Tibial artery (tissue), 4 donors: ENCODE data around the gene C14orf180.
A peak's percentile ranks its signal among the peaks of the same experiment; 100 is the strongest.
"Not testable (repeated sequence)": the region's sequence is repeated elsewhere in the genome, so short reads cannot be mapped to it uniquely, and the experiment has no call there.

Experiments used
- DNase-seq, 2 donors: peaks; one replicate each; pipeline ENCODE4 v3.0.0-alpha.2; 2019
- H3K27ac ChIP-seq, 2 donors: fragments of 200-600 bp; sonication (generic) in 1 of 2; 1 replicate in 1 of 2; 2 replicates in 1 of 2; pipeline ENCODE4 v1.5.1; 2018 to 2019; ENCODE audit warnings: mild to moderate bottlenecking in 1 of 2
- H3K27me3 ChIP-seq, 2 donors: fragments of 200-600 bp; sonication (generic) in 1 of 2; one replicate each; pipeline versions ENCODE4 v1.5.1 to v1.6.0; 2016 to 2019
- H3K36me3 ChIP-seq, 3 donors: fragments of 200-600 bp; sonication (generic) in 2 of 3; one replicate each; pipeline ENCODE4 v1.5.1; 2016 to 2019; ENCODE audit warnings: mild to moderate bottlenecking in 2 of 3
- H3K4me1 ChIP-seq, 4 donors: fragments of 200-600 bp; sonication (generic) in 2 of 4; 1 replicate in 3 of 4; 2 replicates in 1 of 4; pipeline ENCODE4 v1.5.1; 2016 to 2019
- H3K4me3 ChIP-seq, 2 donors: fragments of 200-600 bp; sonication (generic) in 1 of 2; 1 replicate in 1 of 2; 2 replicates in 1 of 2; pipeline ENCODE4 v1.5.1; 2018 to 2019; ENCODE audit warnings: mild to moderate bottlenecking in 2 of 2
- H3K9me3 ChIP-seq, 3 donors: fragments of 200-600 bp; sonication (generic) in 1 of 3; one replicate each; pipeline ENCODE4 v1.5.1; 2016 to 2019
- CTCF ChIP-seq, 2 experiments: fragments of 200-600 bp in 1 of 2; fragments of 450-650 bp in 1 of 2; IDR thresholded peaks; one replicate each; pipeline ENCODE4 v1.5.1; 2017 to 2019; ENCODE audit warnings: antibody characterized with exemption in 2 of 2, mild to moderate bottlenecking in 1 of 2, moderate library complexity in 1 of 2
- intact Hi-C: fragments of 100-400 bp; cut with DNase I; formaldehyde crosslinking; loops from one replicate; pipeline ENCODE4 v1.15.0; 2023; ENCODE audit warnings: low total_unique reads

C14orf180 gene

GRCh38 chr14:104633276-104634137, 53.9 kb downstream of the C14orf180 start:
- TF ChIP-seq CTCF (IDR thresholded peaks at IDR 0.05) = no peak
- Histone ChIP-seq H3K27me3 (peaks cover 0 to 54% of the 10 kb centered on the region in 2 donors), H3K4me1 (no peaks in the 10 kb centered on the region), H3K27ac (no peak overlapping the region), H3K9me3 (peaks cover 0 to 13% (median 9%) of the 10 kb centered on the region in 3 donors), H3K36me3 (no peaks in the 10 kb centered on the region), H3K4me3 (no peak overlapping the region)
- intact Hi-C loops = no loop called here
- peak; percentile 18 to 43 for DNase-seq

GRCh38 chr14:104634138-104634760, 54.7 kb downstream of the C14orf180 start:
- no peak for TF ChIP-seq CTCF (IDR thresholded peaks at IDR 0.05)
- Histone ChIP-seq H3K27ac (no peak overlapping the region), H3K4me1 (no peaks in the 10 kb centered on the region), H3K36me3 (no peaks in the 10 kb centered on the region), H3K9me3 (peaks cover 0 to 8% (median 5%) of the 10 kb centered on the region in 3 donors), H3K27me3 (peaks cover 0 to 61% of the 10 kb centered on the region in 2 donors), H3K4me3 (no peak overlapping the region)
- intact Hi-C loops = no loop called here
- no peak for DNase-seq

GRCh38 chr14:104634886-104635570, 55.5 kb downstream of the C14orf180 start:
- H3K4me1 ChIP-seq = peaks cover 0 to 3% (median 1%) of the 10 kb centered on the region in 4 donors
- peaks cover 0 to under 1% (median 0%) of the 10 kb centered on the region in 3 donors for H3K9me3 ChIP-seq
- no peak for DNase-seq
- H3K4me3 ChIP-seq = no peak overlapping the region
- peaks cover 0 to 69% of the 10 kb centered on the region in 2 donors for H3K27me3 ChIP-seq
- no peaks in the 10 kb centered on the region for H3K36me3 ChIP-seq
- TF ChIP-seq CTCF (IDR thresholded peaks at IDR 0.05) = no peak
- H3K27ac ChIP-seq = no peak overlapping the region
- intact Hi-C loops = loop anchor here (5.0 kb wide), 1 partner anchor 498 kb away; the partner anchor contains the start of gene KIF26A

- Histone ChIP-seq H3K27me3 (peaks cover 0 to 76% of the 10 kb centered on the region in 2 donors), H3K36me3 (no peaks in the 10 kb centered on the region)
- TF ChIP-seq CTCF (IDR thresholded peaks at IDR 0.05) = no peak
Observed at GRCh38 chr14:104635717-104636116, 56.2 kb downstream of the C14orf180 start.

GRCh38 chr14:104636131-104636530, 56.6 kb downstream of the C14orf180 start:
- no peak overlapping the region for H3K4me3 ChIP-seq
- peaks cover 0 to 80% of the 10 kb centered on the region in 2 donors for H3K27me3 ChIP-seq
- H3K27ac ChIP-seq = no peak overlapping the region
- no peak for DNase-seq
- H3K4me1 ChIP-seq = peaks cover 0 to 5% (median 2%) of the 10 kb centered on the region in 4 donors
- no peak for TF ChIP-seq CTCF (IDR thresholded peaks at IDR 0.05)
- H3K36me3 ChIP-seq = no peaks in the 10 kb centered on the region
- intact Hi-C loops = loop anchor here (5.0 kb wide), 1 partner anchor 499 kb away; the partner anchor contains the start of gene KIF26A
- H3K9me3 ChIP-seq = no peaks in the 10 kb centered on the region

More at GRCh38 chr14:104635717-104636116, 56.2 kb downstream of the C14orf180 start:
- intact Hi-C loops = loop anchor here (5.0 kb wide), 1 partner anchor 498 kb away; the partner anchor contains the start of gene KIF26A
- DNase-seq = no peak
- no peaks in the 10 kb centered on the region for H3K9me3 ChIP-seq
- H3K4me1 ChIP-seq = peaks cover 0 to 5% (median 2%) of the 10 kb centered on the region in 4 donors
- no peak overlapping the region for H3K4me3 ChIP-seq
- no peak overlapping the region for H3K27ac ChIP-seq

- H3K27ac ChIP-seq, H3K9me3 ChIP-seq, DNase-seq, H3K4me1 ChIP-seq, H3K4me3 ChIP-seq, H3K36me3 ChIP-seq: not testable (repeated sequence)
- intact Hi-C loops = loop anchor here (5.0 kb wide), 1 partner anchor 500 kb away; the partner anchor contains the start of gene KIF26A
- H3K27me3 ChIP-seq = peaks cover 0 to 82% of the 10 kb centered on the region in 2 donors
Observed at GRCh38 chr14:104636846-104637545, 57.4 kb downstream of the C14orf180 start.
